Esophagus squamous epithelium (tissue), 4 donors: ENCODE measurements around the gene SLC25A22.

Source experiments
- CTCF ChIP-seq, 6 experiments: fragments of 450-650 bp in 4 of 6; fragments of 200-600 bp in 2 of 6; sonication (generic) in 2 of 6; IDR thresholded peaks; one replicate each; pipeline ENCODE4 v1.5.1; 2016 to 2019; ENCODE audit warnings: antibody characterized with exemption in 6 of 6, mild to moderate bottlenecking in 4 of 6, moderate library complexity in 4 of 6
- POLR2A ChIP-seq, 4 donors: fragments of 450-650 bp; IDR thresholded peaks; one replicate each; pipeline ENCODE4 v1.6.1; 2017; ENCODE audit warnings: antibody characterized with exemption in 4 of 4, mild to moderate bottlenecking in 4 of 4, moderate library complexity in 3 of 4

- TF ChIP-seq CTCF (IDR thresholded peaks at IDR 0.05) (no peak), POLR2A (IDR thresholded peaks at IDR 0.05) (no peak)
These were observed 24.7 kb downstream of the SLC25A22 start for GRCh38 chr11:773425-773824.
